DND-41 (cell line): Measurements from ENCODE around the gene MAP1A.
"Not testable (repeated sequence)": the region's sequence is repeated elsewhere in the genome, so short reads cannot be mapped to it uniquely, and the experiment has no call there.

Source experiments
- ATAC-seq: fragments of 200-7000 bp; cut with Tn5 transposase; 3 replicates; pipeline ENCODE4 v1.9.1; 2021; ENCODE audit warnings: low read depth; ENCODE audit not compliant: insufficient read depth
- DNase-seq: peaks from one replicate; pipeline ENCODE4 v3.0.0-alpha.2; 2020
- H2AFZ ChIP-seq: 2 replicates; pipeline ENCODE4 v1.6.0; 2012; ENCODE audit warnings: low read depth, low read length
- H3K27ac ChIP-seq: 2 replicates; pipeline ENCODE4 v1.5.1; 2012; ENCODE audit warnings: low read length, inconsistent platforms
- H3K27me3 ChIP-seq: fragments of 200-600 bp; sonication (generic); 2 replicates; pipeline ENCODE4 v1.6.0; 2012; ENCODE audit warnings: low read length, mild to moderate bottlenecking, inconsistent platforms; ENCODE audit not compliant: insufficient read depth, poor library complexity
- H3K36me3 ChIP-seq: 2 replicates; pipeline ENCODE4 v1.5.1; 2012; ENCODE audit warnings: low read length, inconsistent platforms; ENCODE audit not compliant: insufficient read depth
- H3K4me1 ChIP-seq: 2 replicates; pipeline ENCODE4 v1.5.1; 2012; ENCODE audit warnings: mild to moderate bottlenecking, low read length; ENCODE audit not compliant: insufficient read depth
- H3K4me2 ChIP-seq: 2 replicates; pipeline ENCODE4 v1.6.0; 2012; ENCODE audit warnings: mild to moderate bottlenecking, moderate library complexity, low read length, inconsistent platforms; ENCODE audit not compliant: insufficient read depth
- H3K4me3 ChIP-seq, 2 experiments: fragments of 200-600 bp in 1 of 2; shearing (Covaris generic) in 1 of 2; 2 replicates each; pipeline ENCODE4 v1.5.1; 2012 to 2016; ENCODE audit warnings: inconsistent platforms in 2 of 2, low read length in 2 of 2, mild to moderate bottlenecking in 2 of 2, low read depth in 1 of 2, moderate library complexity in 1 of 2
- H3K79me2 ChIP-seq: 2 replicates; pipeline ENCODE4 v1.6.0; 2012; ENCODE audit warnings: low read length, inconsistent platforms; ENCODE audit not compliant: insufficient read depth
- H3K9ac ChIP-seq: 2 replicates; pipeline ENCODE4 v1.6.0; 2012; ENCODE audit warnings: low read depth, mild to moderate bottlenecking, inconsistent platforms, low read length, moderate library complexity
- H3K9me3 ChIP-seq: 2 replicates; pipeline ENCODE4 v1.5.1; 2012; ENCODE audit warnings: low read length, moderate library complexity, mild to moderate bottlenecking, inconsistent platforms; ENCODE audit not compliant: insufficient read depth, severe bottlenecking
- H4K20me1 ChIP-seq: 2 replicates; pipeline ENCODE4 v1.6.0; 2012; ENCODE audit warnings: low read length; ENCODE audit not compliant: insufficient read depth
- EZH2 ChIP-seq: IDR thresholded peaks from 3 replicates; pipeline ENCODE4 v1.6.1; 2012; ENCODE audit warnings: borderline replicate concordance, low read depth, mild to moderate bottlenecking, moderate library complexity, low read length, inconsistent platforms; ENCODE audit not compliant: severe bottlenecking
- TF ChIP-seq, protein P1 (sequence below): IDR thresholded peaks from 2 replicates; pipeline ENCODE4 v1.5.1; 2012; ENCODE audit warnings: borderline replicate concordance, low read length, moderate library complexity, mild to moderate bottlenecking; ENCODE audit not compliant: poor library complexity, severe bottlenecking; ENCODE audit errors: extremely low read depth

The MAP1A gene

DNA sequence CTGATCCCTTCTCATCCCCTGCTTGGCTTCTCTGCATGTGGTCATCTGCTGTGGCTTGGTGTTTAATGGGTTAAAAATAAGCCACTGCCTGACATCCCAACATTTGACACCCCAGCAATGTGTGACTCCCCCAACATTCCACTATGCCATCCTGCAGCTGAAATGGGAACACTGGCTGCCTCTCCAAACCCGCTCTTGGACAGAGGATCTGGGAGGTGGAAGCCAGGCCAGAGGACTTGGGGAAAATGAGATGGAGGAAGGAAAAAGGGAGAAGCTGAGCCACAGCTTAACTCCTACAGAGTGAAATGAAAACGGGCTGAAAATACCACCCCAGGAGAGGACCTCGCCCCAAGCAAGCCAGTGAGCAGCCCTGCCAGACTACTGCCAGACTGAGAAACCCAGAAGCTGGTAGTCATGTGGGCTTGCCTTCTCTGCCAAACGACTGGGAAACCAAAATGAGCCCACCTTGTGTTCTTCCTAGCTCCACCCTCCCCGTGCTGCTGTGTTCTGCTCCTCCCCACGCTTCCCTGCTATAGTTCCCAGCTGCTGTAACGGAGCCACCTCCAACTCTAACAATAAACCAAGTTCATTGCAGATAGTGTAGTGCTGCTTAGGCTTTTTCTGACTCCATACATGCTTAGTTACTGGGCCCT lies 13.7 kb downstream of the MAP1A start:
- Histone ChIP-seq H2AFZ (no peak overlapping the region), H3K9ac (no peak overlapping the region), H3K9me3 (no peaks in the 10 kb centered on the region), H3K4me2 (no peak overlapping the region), H3K4me3 (no peak overlapping the region), H3K79me2 (no peaks in the 10 kb centered on the region), H3K27ac (no peak overlapping the region), H4K20me1 (peaks cover 20% of the 10 kb centered on the region; the same call in 1 of the 2 replicates), H3K4me1 (no peaks in the 10 kb centered on the region), H3K27me3 (no peaks in the 10 kb centered on the region), H3K36me3 (peaks cover 54% of the 10 kb centered on the region)
- DNase-seq (no peak), ATAC-seq (peak; percentile 18; the same call in 1 of the 3 replicates)
- no peak for TF ChIP-seq EZH2

DNA sequence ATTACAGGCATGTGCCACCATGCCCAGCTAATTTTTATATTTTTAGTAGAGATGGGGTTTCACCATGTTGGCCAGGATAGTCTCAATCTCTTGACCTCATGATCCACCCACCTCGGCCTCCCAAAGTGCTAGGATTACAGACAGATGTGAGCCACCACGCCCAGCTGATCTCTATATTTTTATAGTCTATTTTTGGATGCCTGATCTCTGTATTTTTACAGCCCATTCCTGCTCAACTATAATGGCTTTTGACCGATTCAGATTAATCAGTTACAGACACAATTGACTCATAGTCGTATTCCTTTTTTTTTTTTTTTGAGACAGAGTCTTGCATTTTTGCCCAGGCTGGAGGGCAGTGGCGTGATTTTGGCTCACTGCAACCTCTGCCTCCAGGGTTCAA lies 15.4 kb downstream of the MAP1A start:
- H3K4me2 ChIP-seq, H3K4me3 ChIP-seq, H4K20me1 ChIP-seq, H3K9ac ChIP-seq, H3K4me1 ChIP-seq, H3K9me3 ChIP-seq, ATAC-seq, H3K79me2 ChIP-seq, H2AFZ ChIP-seq, H3K27me3 ChIP-seq, H3K27ac ChIP-seq, DNase-seq: not testable (repeated sequence)
- H3K36me3 ChIP-seq, result peaks cover 37% of the 10 kb centered on the region

DNA sequence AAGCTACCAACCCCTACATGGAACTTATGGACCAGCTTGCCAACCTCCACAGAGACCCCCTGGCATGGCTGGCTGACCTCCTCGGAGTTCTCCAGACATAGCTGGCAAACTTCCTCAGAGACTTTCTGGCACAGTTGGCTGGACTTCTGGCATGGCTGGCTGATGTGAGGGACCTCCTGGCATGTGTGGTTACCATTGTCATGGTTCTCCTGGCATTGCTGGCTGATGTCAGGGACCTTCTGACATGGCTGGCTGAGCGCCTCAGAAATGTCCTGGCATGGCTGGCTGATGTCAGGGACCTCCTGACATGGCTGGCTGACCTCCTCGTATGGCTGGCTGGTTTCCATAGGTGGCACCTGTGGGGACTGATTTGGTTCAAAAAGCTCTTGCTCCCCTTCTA lies 17.5 kb downstream of the MAP1A start:
- no peak for DNase-seq
- no peaks in the 10 kb centered on the region for H3K79me2 ChIP-seq
- H2AFZ ChIP-seq, result no peak overlapping the region
- ATAC-seq, result no peak
- peaks cover 18% of the 10 kb centered on the region for H3K36me3 ChIP-seq
- no peak overlapping the region for H3K9ac ChIP-seq
- H3K27me3 ChIP-seq, result no peaks in the 10 kb centered on the region
- no peaks in the 10 kb centered on the region for H3K4me1 ChIP-seq
- H3K9me3 ChIP-seq, result no peaks in the 10 kb centered on the region
- TF ChIP-seq, protein P1, sequence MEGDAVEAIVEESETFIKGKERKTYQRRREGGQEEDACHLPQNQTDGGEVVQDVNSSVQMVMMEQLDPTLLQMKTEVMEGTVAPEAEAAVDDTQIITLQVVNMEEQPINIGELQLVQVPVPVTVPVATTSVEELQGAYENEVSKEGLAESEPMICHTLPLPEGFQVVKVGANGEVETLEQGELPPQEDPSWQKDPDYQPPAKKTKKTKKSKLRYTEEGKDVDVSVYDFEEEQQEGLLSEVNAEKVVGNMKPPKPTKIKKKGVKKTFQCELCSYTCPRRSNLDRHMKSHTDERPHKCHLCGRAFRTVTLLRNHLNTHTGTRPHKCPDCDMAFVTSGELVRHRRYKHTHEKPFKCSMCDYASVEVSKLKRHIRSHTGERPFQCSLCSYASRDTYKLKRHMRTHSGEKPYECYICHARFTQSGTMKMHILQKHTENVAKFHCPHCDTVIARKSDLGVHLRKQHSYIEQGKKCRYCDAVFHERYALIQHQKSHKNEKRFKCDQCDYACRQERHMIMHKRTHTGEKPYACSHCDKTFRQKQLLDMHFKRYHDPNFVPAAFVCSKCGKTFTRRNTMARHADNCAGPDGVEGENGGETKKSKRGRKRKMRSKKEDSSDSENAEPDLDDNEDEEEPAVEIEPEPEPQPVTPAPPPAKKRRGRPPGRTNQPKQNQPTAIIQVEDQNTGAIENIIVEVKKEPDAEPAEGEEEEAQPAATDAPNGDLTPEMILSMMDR, result no peak
- TF ChIP-seq EZH2, result no peak
- H3K4me2 ChIP-seq, result no peak overlapping the region
- no peak overlapping the region for H3K4me3 ChIP-seq
- no peak overlapping the region for H3K27ac ChIP-seq
- H4K20me1 ChIP-seq, result no peaks in the 10 kb centered on the region

DNA sequence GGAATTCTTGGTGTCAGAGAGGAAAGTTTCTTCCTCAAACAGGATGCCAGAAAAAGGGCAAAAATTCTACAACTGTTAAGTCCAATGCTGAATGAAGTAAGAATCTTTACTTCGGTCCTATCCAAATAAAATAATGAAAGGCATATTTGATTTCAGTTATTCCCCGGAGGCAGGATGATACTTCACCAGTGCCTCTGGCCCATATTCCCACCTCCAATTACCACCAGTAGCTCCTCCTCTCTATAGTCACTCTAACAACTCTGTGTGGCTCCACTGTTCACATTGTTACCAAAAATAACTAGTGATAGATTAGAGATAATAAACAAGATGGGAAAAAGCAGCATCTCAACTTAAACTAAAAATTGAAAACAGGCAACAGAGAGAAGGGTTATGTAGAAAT lies 20.7 kb downstream of the MAP1A start:
- peaks cover 9% of the 10 kb centered on the region; the same call in 1 of the 2 replicates for H3K36me3 ChIP-seq
- no peaks in the 10 kb centered on the region for H3K27me3 ChIP-seq
- ATAC-seq (no peak), DNase-seq (no peak)
- no peak overlapping the region for H2AFZ ChIP-seq
- H4K20me1 ChIP-seq, result no peaks in the 10 kb centered on the region
- TF ChIP-seq EZH2, result no peak
- TF ChIP-seq, protein P1, result no peak
- H3K27ac ChIP-seq, result no peak overlapping the region
- 0 out of 2 replicates have a peak, but pooled peaks cover 2% of the 10 kb centered on the region for H3K4me1 ChIP-seq
- H3K79me2 ChIP-seq, result no peaks in the 10 kb centered on the region
- H3K9me3 ChIP-seq, result no peaks in the 10 kb centered on the region
- no peak overlapping the region for H3K9ac ChIP-seq
- no peak overlapping the region for H3K4me2 ChIP-seq
- no peak overlapping the region for H3K4me3 ChIP-seq
